ENCODE results near the gene MITF.

MITF gene, protein sequence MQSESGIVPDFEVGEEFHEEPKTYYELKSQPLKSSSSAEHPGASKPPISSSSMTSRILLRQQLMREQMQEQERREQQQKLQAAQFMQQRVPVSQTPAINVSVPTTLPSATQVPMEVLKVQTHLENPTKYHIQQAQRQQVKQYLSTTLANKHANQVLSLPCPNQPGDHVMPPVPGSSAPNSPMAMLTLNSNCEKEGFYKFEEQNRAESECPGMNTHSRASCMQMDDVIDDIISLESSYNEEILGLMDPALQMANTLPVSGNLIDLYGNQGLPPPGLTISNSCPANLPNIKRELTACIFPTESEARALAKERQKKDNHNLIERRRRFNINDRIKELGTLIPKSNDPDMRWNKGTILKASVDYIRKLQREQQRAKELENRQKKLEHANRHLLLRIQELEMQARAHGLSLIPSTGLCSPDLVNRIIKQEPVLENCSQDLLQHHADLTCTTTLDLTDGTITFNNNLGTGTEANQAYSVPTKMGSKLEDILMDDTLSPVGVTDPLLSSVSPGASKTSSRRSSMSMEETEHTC

DNA sequence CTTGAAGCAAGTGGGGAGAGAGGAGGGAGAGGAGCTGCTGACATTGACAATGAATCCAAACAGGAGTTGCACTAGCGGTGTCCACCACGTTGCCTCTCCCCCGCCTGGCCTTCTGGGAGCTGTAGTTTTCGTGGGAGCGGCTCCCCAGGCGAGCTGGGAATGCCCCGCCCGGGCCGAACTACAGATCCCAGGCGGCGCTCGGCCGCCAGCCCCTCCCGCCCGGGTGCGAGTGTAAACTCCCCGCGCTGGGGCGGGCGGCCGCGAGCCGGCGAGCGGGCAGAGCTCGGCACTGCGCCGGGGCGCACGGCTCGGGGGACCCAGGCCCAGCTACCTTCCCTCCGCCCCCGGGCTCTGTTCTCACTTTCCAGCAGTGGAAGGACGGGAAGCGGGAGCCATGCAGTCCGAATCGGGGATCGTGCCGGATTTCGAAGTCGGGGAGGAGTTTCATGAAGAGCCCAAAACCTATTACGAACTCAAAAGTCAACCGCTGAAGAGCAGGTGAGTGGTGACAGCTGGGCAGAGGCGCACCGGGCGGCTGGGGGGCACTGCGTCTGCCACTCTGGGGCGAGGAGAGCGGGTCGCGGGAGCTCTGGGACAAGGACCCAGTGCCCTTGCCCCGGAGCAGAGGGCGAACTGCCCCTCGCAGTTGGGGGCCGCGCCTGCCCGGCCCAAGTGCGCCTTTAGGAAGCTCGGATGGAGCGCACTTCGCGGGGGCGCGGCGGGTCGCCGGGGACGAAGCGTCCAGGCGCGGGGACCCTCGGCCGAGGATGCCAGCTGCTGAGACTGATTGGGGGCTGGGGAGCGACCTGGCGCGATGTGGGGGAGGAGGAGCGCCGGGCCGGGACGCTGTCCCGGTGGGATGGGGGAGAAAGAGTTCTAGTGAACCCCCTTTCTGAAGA, at the start of gene MITF:
MITF (plus strand) TSS at position 261 of the 899 bp plus-strand sequence; CDS start at position 395, 134 bp downstream.
- Mint-ChIP-seq H3K4me3 (no peak within 1 kb of the TSS), H3K36me3 (no peaks in the 10 kb centered on the region), H3K27me3 (peaks cover 43% of the 10 kb centered on the region), H3K27ac (no peak within 1 kb of the TSS), H3K9me3 (no peaks in the 10 kb centered on the region), H3K4me1 (peaks cover 9% of the 10 kb centered on the region)

DNA sequence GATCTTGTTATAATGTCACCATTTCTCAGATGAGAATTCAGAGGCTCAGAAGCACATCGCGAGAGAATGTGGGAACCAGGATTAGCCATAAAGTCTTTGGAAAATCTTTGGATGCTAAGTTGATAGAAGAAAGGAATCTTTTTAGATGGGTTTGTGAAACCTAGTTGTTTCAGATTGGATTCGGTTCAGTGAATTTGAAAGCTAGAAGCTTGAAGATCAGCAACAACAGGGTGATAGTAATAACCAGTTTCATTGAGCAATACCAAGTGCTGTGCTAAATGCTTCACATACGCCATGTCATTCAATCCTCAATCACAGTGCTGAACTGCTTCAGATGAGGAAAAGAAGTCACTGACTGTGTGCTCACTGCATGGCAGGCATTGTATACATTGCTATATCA, 47.4 kb upstream of the MITF start:
- H3K36me3 Mint-ChIP-seq = no peaks in the 10 kb centered on the region
- no peak overlapping the region for H3K27ac Mint-ChIP-seq
- H3K4me3 Mint-ChIP-seq = no peak overlapping the region
- no peaks in the 10 kb centered on the region for H3K9me3 Mint-ChIP-seq
- H3K27me3 Mint-ChIP-seq = peaks cover 4% of the 10 kb centered on the region
- no peaks in the 10 kb centered on the region for H3K4me1 Mint-ChIP-seq

DNA sequence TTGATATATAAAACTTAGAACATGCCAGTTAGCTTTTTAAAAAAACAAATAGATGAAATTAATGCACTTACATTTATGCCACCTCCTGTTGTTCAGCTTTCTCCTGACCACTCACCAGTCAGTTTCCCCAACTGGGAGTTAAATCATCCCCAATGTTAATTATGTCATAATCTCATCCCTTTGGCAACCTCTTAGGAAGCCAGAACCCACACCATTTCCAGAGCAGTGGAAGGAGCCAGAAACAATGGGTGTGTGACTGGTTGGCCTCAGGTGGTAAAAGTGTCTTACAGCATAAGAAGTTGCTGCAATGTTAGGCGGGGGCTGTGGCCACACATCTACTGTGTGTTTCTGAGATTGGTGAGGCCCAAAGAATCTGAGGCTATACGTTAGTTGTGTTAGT, 46.5 kb upstream of the MITF start:
- Mint-ChIP-seq H3K27ac (peak overlapping the region; percentile 19), H3K36me3 (no peaks in the 10 kb centered on the region), H3K4me1 (no peaks in the 10 kb centered on the region), H3K9me3 (no peaks in the 10 kb centered on the region), H3K27me3 (peaks cover 4% of the 10 kb centered on the region), H3K4me3 (no peak overlapping the region)

- H3K9me3 Mint-ChIP-seq = peaks cover 8% of the 10 kb centered on the region
- H3K27ac Mint-ChIP-seq = no peak overlapping the region
- peaks cover 2% of the 10 kb centered on the region for H3K27me3 Mint-ChIP-seq
- no peak overlapping the region for H3K4me3 Mint-ChIP-seq
- no peaks in the 10 kb centered on the region for H3K36me3 Mint-ChIP-seq
- no peaks in the 10 kb centered on the region for H3K4me1 Mint-ChIP-seq
Measured at GRCh38 chr3:69695443-69695842, 43.8 kb upstream of the MITF start.

DNA sequence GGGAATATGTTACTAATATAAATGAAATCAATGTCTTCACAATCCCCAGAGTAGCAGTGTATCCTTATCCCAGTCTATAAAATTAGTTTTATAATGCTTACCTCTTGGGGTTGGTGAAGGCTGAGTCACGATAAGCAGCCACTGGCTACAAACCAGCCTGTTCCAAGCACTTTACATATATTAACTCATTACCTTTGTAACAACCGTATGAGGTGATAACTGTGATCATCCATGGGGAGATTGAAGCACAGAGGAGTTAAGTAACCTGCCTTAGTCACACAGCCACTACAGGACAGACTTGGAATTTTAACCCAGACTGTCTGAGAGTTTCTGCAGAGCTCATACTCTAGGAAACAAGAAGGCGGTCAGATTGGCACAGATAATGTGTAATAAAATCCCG, 43.3 kb upstream of the MITF start:
- Mint-ChIP-seq H3K4me1 (no peaks in the 10 kb centered on the region), H3K9me3 (peaks cover 8% of the 10 kb centered on the region), H3K4me3 (no peak overlapping the region), H3K27ac (no peak overlapping the region), H3K36me3 (no peaks in the 10 kb centered on the region), H3K27me3 (peaks cover 2% of the 10 kb centered on the region)

- Mint-ChIP-seq H3K27ac (no peak overlapping the region), H3K27me3 (peaks cover 2% of the 10 kb centered on the region), H3K9me3 (peaks cover 11% of the 10 kb centered on the region), H3K36me3 (no peaks in the 10 kb centered on the region), H3K4me1 (no peaks in the 10 kb centered on the region), H3K4me3 (no peak overlapping the region)
Measured at GRCh38 chr3:69696367-69696766, 42.9 kb upstream of the MITF start.

GRCh38 chr3:69697381-69697780, 41.9 kb upstream of the MITF start:
- no peak overlapping the region for H3K27ac Mint-ChIP-seq
- peaks cover 21% of the 10 kb centered on the region for H3K9me3 Mint-ChIP-seq

DNA sequence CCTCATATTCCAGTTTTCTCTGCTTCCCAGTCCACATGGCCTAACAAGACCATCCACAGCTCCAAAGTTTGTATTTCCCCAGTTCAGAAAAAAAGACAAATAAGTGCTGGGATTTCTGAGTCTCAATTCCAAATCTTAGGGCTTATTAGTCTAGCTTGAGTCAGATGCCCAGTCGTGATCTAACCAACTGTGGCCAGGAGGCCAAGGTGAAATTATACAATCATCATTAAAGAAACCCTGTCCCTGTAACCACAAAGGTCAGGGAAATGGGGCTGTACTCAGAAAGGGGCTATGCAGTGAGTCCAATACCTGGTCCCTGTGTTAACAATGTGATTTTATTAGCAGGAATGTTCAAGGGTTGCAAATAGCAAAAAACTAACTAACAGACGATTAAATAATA, 40.5 kb upstream of the MITF start:
- peaks cover 21% of the 10 kb centered on the region for H3K9me3 Mint-ChIP-seq
- no peaks in the 10 kb centered on the region for H3K4me1 Mint-ChIP-seq
- peaks cover 4% of the 10 kb centered on the region for H3K27me3 Mint-ChIP-seq
- H3K4me3 Mint-ChIP-seq = no peak overlapping the region
- H3K27ac Mint-ChIP-seq = no peak overlapping the region
- H3K36me3 Mint-ChIP-seq = no peaks in the 10 kb centered on the region

More at GRCh38 chr3:69697381-69697780, 41.9 kb upstream of the MITF start:
- Mint-ChIP-seq H3K4me1 (no peaks in the 10 kb centered on the region), H3K4me3 (no peak overlapping the region), H3K36me3 (no peaks in the 10 kb centered on the region), H3K27me3 (peaks cover 4% of the 10 kb centered on the region)

DNA sequence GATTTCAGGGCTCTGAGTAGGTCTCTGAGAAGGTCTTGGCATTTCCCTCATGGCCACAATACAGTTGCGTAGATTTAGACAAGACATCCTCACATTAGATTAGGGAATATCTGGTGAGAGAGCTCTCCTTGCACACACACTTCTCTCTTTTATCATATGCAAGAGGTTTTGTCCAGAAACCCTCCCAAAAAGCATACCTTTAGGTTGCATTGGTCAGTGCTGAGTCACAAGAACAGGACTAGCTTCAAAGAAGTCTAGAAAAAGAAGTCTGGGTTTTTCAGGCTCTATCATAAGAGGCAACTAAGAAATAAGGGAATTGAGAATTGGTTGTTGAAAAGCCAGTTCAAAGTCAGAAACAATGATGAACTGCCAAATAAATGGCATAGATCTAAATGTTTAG, 40.1 kb upstream of the MITF start:
- Mint-ChIP-seq H3K4me3 (no peak overlapping the region), H3K9me3 (peaks cover 21% of the 10 kb centered on the region), H3K4me1 (no peaks in the 10 kb centered on the region), H3K36me3 (no peaks in the 10 kb centered on the region), H3K27me3 (peaks cover 4% of the 10 kb centered on the region), H3K27ac (no peak overlapping the region)

DNA sequence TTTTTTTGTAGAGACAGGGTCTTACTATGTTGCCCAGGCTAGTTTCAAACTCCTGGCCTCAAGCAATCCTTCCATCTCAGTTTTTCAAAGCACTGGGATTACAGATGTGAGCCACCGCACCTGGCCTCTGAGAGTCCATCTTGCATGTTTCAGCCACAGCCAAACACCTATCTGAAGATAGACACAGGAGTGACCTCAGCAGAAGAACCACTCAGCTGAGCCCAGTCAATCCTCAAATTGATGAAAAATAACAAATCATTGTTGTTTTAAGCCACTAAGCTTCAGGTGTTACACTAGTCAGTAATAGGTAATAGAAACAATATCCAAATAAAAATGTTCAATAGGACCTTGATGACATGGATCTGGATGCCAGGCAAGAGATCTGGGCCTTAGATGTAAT, 38.3 kb upstream of the MITF start:
- H3K27ac Mint-ChIP-seq = no peak overlapping the region
- no peaks in the 10 kb centered on the region for H3K4me1 Mint-ChIP-seq
- no peak overlapping the region for H3K4me3 Mint-ChIP-seq
- no peaks in the 10 kb centered on the region for H3K36me3 Mint-ChIP-seq
- peaks cover 21% of the 10 kb centered on the region for H3K9me3 Mint-ChIP-seq
- peaks cover 7% of the 10 kb centered on the region for H3K27me3 Mint-ChIP-seq

DNA sequence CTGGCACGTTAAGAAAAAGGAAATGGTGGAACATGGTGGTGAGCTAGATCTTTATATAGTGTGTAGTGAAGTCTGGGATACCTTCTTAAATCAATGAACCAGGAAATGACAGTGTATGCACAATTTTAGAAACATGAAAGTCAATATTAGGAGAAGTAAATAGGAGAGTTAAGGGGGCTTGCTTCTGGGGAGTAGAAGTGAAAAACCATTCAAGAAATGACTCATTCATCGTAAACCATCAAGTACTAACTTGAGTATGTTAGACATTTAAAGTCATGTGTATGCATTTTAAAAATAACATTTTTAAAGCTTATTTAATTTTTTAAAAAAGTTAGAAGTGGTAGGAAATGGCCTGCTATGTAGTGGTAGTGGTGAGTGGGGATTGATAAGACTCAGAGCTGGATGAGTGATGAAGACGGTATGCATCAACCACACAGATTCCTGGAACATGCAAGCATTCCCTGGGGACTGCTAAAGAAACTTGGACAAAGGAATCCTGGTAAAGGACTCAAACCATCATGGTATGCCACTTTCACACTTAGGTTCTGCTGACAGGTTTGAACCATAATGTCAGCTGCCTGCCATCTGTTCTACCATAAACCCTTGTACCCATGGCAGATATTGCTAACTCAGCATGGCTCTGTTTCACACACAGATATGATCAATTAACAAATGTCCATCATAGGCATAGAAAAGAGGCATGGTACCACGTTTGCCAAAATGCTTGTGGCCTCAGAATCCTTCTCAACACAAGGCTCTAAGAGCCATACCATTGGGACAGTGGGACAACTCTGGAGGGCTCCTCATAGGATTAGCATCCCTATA, 28.9 kb upstream of the MITF start:
- Mint-ChIP-seq H3K27me3 (peaks cover 2% of the 10 kb centered on the region), H3K27ac (no peak overlapping the region), H3K36me3 (no peaks in the 10 kb centered on the region), H3K4me3 (no peak overlapping the region), H3K9me3 (peaks cover 4% of the 10 kb centered on the region), H3K4me1 (no peaks in the 10 kb centered on the region)

DNA sequence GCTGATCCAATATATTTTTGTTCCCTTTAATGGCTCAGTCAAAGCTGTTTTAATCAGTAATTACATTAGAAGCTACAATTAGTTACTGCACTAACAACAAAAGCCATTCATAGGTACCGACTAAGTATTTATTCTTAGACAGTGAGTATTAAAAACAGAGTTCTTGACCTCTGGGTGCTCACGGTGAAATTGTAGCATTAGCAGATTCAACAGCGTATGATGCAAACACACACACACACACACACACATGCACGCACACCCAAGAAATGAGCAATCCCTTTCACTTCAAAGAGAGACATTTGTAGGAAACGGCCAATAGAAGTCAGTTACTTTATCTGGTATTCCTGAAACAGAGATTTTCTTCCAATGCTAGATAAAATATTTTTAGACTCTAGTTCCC, 27.0 kb upstream of the MITF start:
- H3K27me3 Mint-ChIP-seq = peaks cover 2% of the 10 kb centered on the region
- H3K9me3 Mint-ChIP-seq = peaks cover 4% of the 10 kb centered on the region
- H3K4me1 Mint-ChIP-seq = no peaks in the 10 kb centered on the region
- no peak overlapping the region for H3K27ac Mint-ChIP-seq
- no peaks in the 10 kb centered on the region for H3K36me3 Mint-ChIP-seq
- H3K4me3 Mint-ChIP-seq = no peak overlapping the region

- peaks cover 2% of the 10 kb centered on the region for H3K27me3 Mint-ChIP-seq
- no peak overlapping the region for H3K27ac Mint-ChIP-seq
- H3K36me3 Mint-ChIP-seq = no peaks in the 10 kb centered on the region
- peaks cover 6% of the 10 kb centered on the region for H3K9me3 Mint-ChIP-seq
- no peak overlapping the region for H3K4me3 Mint-ChIP-seq
- H3K4me1 Mint-ChIP-seq = no peaks in the 10 kb centered on the region
Measured at GRCh38 chr3:69712933-69713332, 26.3 kb upstream of the MITF start.

DNA sequence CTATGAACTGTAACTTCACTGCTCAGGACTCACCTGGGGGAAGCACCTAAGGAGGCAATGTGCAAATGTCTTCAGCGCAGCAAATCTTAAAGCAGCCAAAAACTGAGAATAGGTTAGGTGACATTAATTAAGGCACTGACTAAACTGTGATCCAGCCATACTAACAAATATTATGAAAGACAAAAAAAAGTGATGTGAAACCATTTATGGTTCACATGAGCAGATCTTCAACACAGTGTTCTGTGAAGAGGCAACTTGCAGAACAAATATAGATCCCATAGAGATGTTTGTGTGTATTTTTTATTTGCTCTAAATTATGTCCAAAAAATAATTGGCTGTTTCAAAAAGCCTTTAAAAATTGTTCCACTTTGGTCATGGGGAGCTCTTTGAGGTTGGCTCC, 24.1 kb upstream of the MITF start:
- H3K4me3 Mint-ChIP-seq = no peak overlapping the region
- H3K9me3 Mint-ChIP-seq = peaks cover 8% of the 10 kb centered on the region
- H3K36me3 Mint-ChIP-seq = no peaks in the 10 kb centered on the region
- no peaks in the 10 kb centered on the region for H3K27me3 Mint-ChIP-seq
- H3K27ac Mint-ChIP-seq = no peak overlapping the region
- no peaks in the 10 kb centered on the region for H3K4me1 Mint-ChIP-seq

- H3K9me3 Mint-ChIP-seq = peaks cover 8% of the 10 kb centered on the region
- H3K4me3 Mint-ChIP-seq = no peak overlapping the region
- no peaks in the 10 kb centered on the region for H3K4me1 Mint-ChIP-seq
- H3K27me3 Mint-ChIP-seq = peaks cover 2% of the 10 kb centered on the region
- H3K27ac Mint-ChIP-seq = no peak overlapping the region
- H3K36me3 Mint-ChIP-seq = no peaks in the 10 kb centered on the region
Measured at GRCh38 chr3:69716119-69716518, 23.1 kb upstream of the MITF start.

All from activated naive CD4-positive, alpha-beta T cell treated with anti-CD3 and anti-CD28 coated beads, Interleukin-2, amount 50 U/mL, for 24 hours (primary cell).